GM11168 (cell line): Measurements from ENCODE around the gene KATNBL1.

ENCODE experiments used
- in situ Hi-C: fragments of 300-500 bp; cut with MboI; formaldehyde crosslinking; loops from one replicate; pipeline ENCODE4 v1.12.0; 2022; ENCODE audit warnings: low sequenced_read_pairs; ENCODE audit not compliant: unreplicated experiment

KATNBL1 gene, protein sequence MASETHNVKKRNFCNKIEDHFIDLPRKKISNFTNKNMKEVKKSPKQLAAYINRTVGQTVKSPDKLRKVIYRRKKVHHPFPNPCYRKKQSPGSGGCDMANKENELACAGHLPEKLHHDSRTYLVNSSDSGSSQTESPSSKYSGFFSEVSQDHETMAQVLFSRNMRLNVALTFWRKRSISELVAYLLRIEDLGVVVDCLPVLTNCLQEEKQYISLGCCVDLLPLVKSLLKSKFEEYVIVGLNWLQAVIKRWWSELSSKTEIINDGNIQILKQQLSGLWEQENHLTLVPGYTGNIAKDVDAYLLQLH

GRCh38 chr15:34209421-34210282 lies at the start of gene KATNBL1:
Gene KATNBL1, minus strand, starts transcription at chr15:34210096. Its CDS starts 46,420 bp downstream, at chr15:34163676.
- in situ Hi-C loops, result no loop called here

DNA sequence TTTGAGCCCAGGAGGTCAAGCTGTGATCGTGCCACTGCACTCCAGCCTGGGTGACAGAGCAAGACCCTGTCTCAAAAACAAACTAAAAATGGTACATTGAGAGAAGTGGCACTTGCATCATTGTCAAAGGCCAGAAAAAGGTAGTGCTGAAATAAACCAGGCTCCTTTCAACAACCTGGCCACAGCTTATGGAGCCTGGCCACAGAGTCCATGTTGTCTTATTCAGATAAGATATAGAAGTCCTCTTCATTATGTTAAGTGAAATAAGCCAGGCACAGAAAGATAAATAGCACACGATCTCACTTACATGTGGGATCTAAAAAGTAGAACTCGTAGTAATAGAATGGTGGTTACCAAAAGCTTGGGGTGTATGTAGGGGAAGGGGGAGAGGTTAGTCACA lies 49.7 kb upstream of the KATNBL1 start:
- in situ Hi-C loops, result no loop called here

DNA sequence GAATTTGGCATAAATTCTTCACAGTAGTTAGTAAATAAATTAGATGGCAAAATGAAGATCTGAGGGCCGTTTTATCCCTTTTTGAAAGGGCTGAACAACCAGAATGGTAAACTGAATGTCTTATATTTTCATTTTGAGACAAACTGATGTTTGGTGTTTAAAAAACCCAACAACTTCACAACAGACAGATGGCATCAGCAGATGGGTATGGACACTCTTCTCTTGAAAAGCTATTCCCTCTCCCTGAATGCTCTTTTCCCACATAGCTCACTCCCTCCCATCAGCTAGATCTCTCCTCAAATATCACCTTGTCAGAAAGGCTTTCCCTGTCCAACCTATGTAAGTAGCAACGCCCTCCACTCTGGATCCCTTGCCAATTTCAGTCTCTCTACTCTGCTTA lies 48.3 kb upstream of the KATNBL1 start:
- in situ Hi-C loops, result no loop called here

GRCh38 chr15:34252545-34252944 lies 42.6 kb upstream of the KATNBL1 start:
- in situ Hi-C loops, result no loop called here

GRCh38 chr15:34248190-34248589 lies 38.3 kb upstream of the KATNBL1 start:
- in situ Hi-C loops, result loop anchor here (25.0 kb wide), 1 partner anchor 289 kb away; no protein-coding TSS in a partner anchor

GRCh38 chr15:34246276-34246976 lies 36.5 kb upstream of the KATNBL1 start:
- in situ Hi-C loops, result loop anchor here (25.0 kb wide), 1 partner anchor 291 kb away; no protein-coding TSS in a partner anchor

- in situ Hi-C loops, result loop anchor here (25.0 kb wide), 1 partner anchor 294 kb away; no protein-coding TSS in a partner anchor
Measured at GRCh38 chr15:34243226-34243625, 33.3 kb upstream of the KATNBL1 start.

DNA sequence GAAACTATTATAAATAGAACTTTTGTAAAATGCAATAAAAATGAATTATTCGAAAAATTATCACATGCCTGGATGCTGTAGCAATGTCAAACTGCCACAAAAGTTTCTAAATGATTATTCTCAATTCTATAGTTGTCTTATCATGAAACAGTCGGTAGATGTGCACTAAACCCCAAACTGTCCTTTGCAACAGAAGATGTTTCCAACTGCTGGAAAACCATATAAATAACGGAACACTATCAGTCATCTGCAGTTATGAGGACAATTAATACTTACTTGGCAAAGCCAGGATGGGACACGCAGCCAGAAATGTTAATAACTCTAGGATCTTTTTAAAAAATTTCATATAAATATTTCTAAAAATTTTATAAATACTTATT lies 32.4 kb upstream of the KATNBL1 start:
- in situ Hi-C loops, result loop anchor here (25.0 kb wide), 1 partner anchor 295 kb away; no protein-coding TSS in a partner anchor

GRCh38 chr15:34241376-34242330 lies 31.8 kb upstream of the KATNBL1 start:
- in situ Hi-C loops, result loop anchor here (25.0 kb wide), 1 partner anchor 296 kb away; no protein-coding TSS in a partner anchor

- in situ Hi-C loops, result loop anchor here (25.0 kb wide), 1 partner anchor 297 kb away; no protein-coding TSS in a partner anchor
Measured at GRCh38 chr15:34240537-34240936, 30.6 kb upstream of the KATNBL1 start.

DNA sequence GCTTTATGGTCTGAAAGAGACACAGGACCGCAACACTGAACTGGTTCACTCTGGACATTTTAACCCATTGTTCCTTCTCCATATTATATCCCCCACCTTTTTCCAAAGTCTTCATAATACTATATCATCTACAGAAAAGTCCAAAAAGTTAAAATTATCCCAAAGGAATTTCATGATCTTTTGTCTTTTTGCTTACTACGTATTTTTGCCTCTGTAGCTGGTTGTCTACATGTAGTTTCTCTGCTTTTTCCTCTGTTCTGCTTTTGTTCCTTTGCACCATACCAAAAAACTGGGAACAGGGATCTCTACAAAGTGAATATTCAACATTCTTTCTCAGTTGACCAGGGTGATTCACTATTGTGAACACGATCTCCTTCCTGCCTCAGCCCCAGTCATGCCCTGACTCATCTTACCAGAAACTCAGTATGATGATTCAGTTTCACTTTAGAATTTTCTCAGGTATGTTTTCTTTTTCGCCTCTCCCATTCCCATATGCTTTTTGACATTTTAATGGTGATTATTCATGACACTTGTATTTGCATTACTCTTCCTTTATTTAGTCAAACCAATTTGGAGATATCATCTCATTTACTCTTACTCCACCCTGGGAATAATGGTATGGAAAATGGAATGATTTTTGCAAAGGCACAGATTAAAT lies 29.4 kb upstream of the KATNBL1 start:
- in situ Hi-C loops, result loop anchor here (25.0 kb wide), 1 partner anchor 298 kb away; no protein-coding TSS in a partner anchor

GRCh38 chr15:34233614-34234013 lies 23.7 kb upstream of the KATNBL1 start:
- in situ Hi-C loops, result loop anchor here (25.0 kb wide), 1 partner anchor 304 kb away; no protein-coding TSS in a partner anchor

- in situ Hi-C loops, result no loop called here
Measured at GRCh38 chr15:34223904-34224596, 14.2 kb upstream of the KATNBL1 start.

DNA sequence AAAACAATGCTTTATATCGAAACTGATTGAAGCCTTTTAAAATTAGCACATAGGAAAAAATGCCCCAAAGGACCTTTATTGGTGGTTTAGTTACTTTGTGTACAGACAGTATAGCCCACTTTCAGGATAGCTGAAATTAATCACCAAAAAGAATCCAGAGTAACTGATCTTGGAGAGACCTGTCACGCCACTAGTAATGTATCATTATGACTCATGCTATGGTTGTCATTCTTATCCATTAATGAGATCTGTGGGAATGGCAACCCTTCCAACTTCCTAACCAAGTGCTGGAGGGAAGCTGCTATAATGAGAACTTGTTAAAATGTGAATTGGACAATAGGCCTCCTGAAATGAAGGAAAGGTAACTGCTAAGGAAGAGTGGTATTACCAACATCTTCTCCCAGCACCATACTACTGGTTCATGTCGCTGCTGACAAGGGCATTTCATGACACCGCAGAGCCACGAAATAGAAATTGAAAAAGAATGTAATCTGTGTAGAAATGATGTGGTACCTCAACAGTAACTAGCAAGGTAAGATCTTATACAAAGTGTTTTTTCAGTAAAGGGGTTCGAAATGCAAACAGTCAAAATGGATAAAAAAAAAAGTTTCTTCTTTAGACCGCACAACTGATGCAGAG lies 7.8 kb upstream of the KATNBL1 start:
- in situ Hi-C loops, result loop anchor here (5.0 kb wide), 2 partner anchors 105 to 150 kb away; no protein-coding TSS in a partner anchor

- in situ Hi-C loops, result loop anchor here (5.0 kb wide), 2 partner anchors 104 to 149 kb away; no protein-coding TSS in a partner anchor
Measured at GRCh38 chr15:34216527-34217270, 6.8 kb upstream of the KATNBL1 start.

DNA sequence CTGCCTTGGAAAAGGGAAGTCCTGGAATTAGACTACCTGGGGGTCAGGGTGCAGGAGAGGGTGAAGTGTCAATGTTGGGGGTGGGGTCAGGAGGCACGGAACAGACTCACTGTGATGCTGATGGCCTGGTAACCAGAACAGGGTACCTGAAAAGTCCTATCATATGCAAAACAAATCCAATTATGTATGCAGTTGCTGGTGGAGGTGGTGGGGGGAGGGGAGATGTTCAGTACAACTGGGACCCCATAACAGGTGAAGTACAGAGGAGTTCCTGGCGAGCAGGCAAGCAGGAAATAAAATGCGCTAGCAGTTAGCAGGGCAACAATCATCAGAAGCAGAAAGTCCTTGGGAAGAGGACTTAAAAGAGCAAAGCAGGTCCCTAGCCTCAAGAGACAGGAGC lies 4.2 kb upstream of the KATNBL1 start:
- in situ Hi-C loops, result no loop called here

GRCh38 chr15:34213690-34214089 lies 3.8 kb upstream of the KATNBL1 start:
- in situ Hi-C loops, result no loop called here
